HEK293 (cell line): ENCODE results near the gene STAT5B.

Source experiments
- CTCF ChIA-PET: fragments of 350-600 bp; formaldehyde crosslinking; extraction: SDS; loops from one replicate; lab custom pipeline; 2021; ENCODE audit warnings: antibody characterized with exemption; lab: Yijun Ruan, JAX
- POLR2A ChIA-PET: fragments of 300-600 bp; formaldehyde crosslinking; extraction: SDS; loops from one replicate; lab custom pipeline; 2020; ENCODE audit warnings: antibody characterized with exemption, inconsistent platforms; lab: Yijun Ruan, JAX
- H3K27ac ChIP-seq: fragments of 200-500 bp; sonication (Bioruptor generic); 2 replicates; pipeline ENCODE4 v1.5.1; 2014; ENCODE audit warnings: low read depth, low read length, control low read depth, inconsistent platforms; ENCODE audit errors: extremely low read depth
- H3K36me3 ChIP-seq, 2 experiments: fragments of 200-500 bp in 1 of 2; sonication (Bioruptor generic) in 1 of 2; 1 replicate in 1 of 2; 2 replicates in 1 of 2; pipeline ENCODE4 v1.5.1; 2014 to 2017; ENCODE audit warnings: inconsistent platforms in 2 of 2, low read length in 2 of 2; ENCODE audit not compliant: control insufficient read depth in 2 of 2, insufficient read depth in 1 of 2
- H3K4me1 ChIP-seq: fragments of 200-500 bp; sonication (Bioruptor generic); 2 replicates; pipeline ENCODE4 v1.5.1; 2014; ENCODE audit warnings: mild to moderate bottlenecking, low read length, inconsistent platforms; ENCODE audit not compliant: control insufficient read depth, insufficient read depth
- H3K4me3 ChIP-seq: 2 replicates; pipeline ENCODE4 v1.5.1; 2011; ENCODE audit warnings: low read depth, mild to moderate bottlenecking, control low read depth, low read length, moderate library complexity
- H3K9me3 ChIP-seq: fragments of 200-500 bp; sonication (Bioruptor generic); 2 replicates; pipeline ENCODE4 v1.5.1; 2014; ENCODE audit warnings: low read depth, low read length, inconsistent platforms; ENCODE audit not compliant: control insufficient read depth, insufficient read depth
- GLIS2 ChIP-seq: fragments of 450-650 bp; formaldehyde crosslinking; IDR thresholded peaks from 2 replicates; pipeline ENCODE4 v1.5.1; 2016; ENCODE audit warnings: missing biosample characterization, missing genetic modification characterization
- KLF16 ChIP-seq: fragments of 450-650 bp; formaldehyde crosslinking; IDR thresholded peaks from 2 replicates; pipeline ENCODE4 v1.5.1; 2017; ENCODE audit warnings: missing biosample characterization, missing genetic modification characterization
- MZF1 ChIP-seq: fragments of 450-650 bp; formaldehyde crosslinking; IDR thresholded peaks from 2 replicates; pipeline ENCODE4 v1.5.1; 2017; ENCODE audit warnings: missing biosample characterization, missing genetic modification characterization, borderline replicate concordance
- OSR2 ChIP-seq: fragments of 450-650 bp; formaldehyde crosslinking; IDR thresholded peaks from 2 replicates; pipeline ENCODE4 v1.5.1; 2016; ENCODE audit warnings: missing biosample characterization, missing genetic modification characterization
- SP7 ChIP-seq: fragments of 450-650 bp; formaldehyde crosslinking; IDR thresholded peaks from 2 replicates; pipeline ENCODE4 v1.5.1; 2016; ENCODE audit warnings: missing biosample characterization, missing genetic modification characterization
- ZNF10 ChIP-seq: fragments of 450-650 bp; formaldehyde crosslinking; IDR thresholded peaks from 2 replicates; pipeline ENCODE4 v1.5.1; 2017; ENCODE audit warnings: missing biosample characterization, missing genetic modification characterization
- ZNF133 ChIP-seq: fragments of 450-650 bp; formaldehyde crosslinking; IDR thresholded peaks from 2 replicates; pipeline ENCODE4 v1.5.1; 2016; ENCODE audit warnings: missing biosample characterization, missing genetic modification characterization
- ZNF148 ChIP-seq: fragments of 450-650 bp; formaldehyde crosslinking; IDR thresholded peaks from 2 replicates; pipeline ENCODE4 v1.5.0; 2017; ENCODE audit warnings: missing biosample characterization, missing genetic modification characterization, borderline replicate concordance
- ZNF223 ChIP-seq: fragments of 450-650 bp; formaldehyde crosslinking; IDR thresholded peaks from 2 replicates; pipeline ENCODE4 v1.5.1; 2016; ENCODE audit warnings: missing biosample characterization, missing genetic modification characterization
- ZNF26 ChIP-seq: fragments of 450-650 bp; formaldehyde crosslinking; IDR thresholded peaks from 2 replicates; pipeline ENCODE4 v1.5.1; 2016; ENCODE audit warnings: missing biosample characterization, missing genetic modification characterization
- ZNF266 ChIP-seq: fragments of 450-650 bp; formaldehyde crosslinking; IDR thresholded peaks from 2 replicates; pipeline ENCODE4 v1.5.1; 2016; ENCODE audit warnings: missing biosample characterization, missing genetic modification characterization, low read depth
- ZNF510 ChIP-seq: fragments of 450-650 bp; formaldehyde crosslinking; IDR thresholded peaks from 2 replicates; pipeline ENCODE4 v1.5.1; 2018; ENCODE audit warnings: mild to moderate bottlenecking, missing genetic modification characterization, missing biosample characterization; ENCODE audit not compliant: insufficient replicate concordance
- ZNF521 ChIP-seq: fragments of 450-650 bp; formaldehyde crosslinking; IDR thresholded peaks from 2 replicates; pipeline ENCODE4 v1.5.1; 2017; ENCODE audit warnings: missing biosample characterization, mild to moderate bottlenecking, missing genetic modification characterization
- ZNF639 ChIP-seq: fragments of 450-650 bp; formaldehyde crosslinking; IDR thresholded peaks from 2 replicates; pipeline ENCODE4 v1.5.1; 2016; ENCODE audit warnings: missing biosample characterization, missing genetic modification characterization
- ZNF660 ChIP-seq: fragments of 450-650 bp; IDR thresholded peaks from 2 replicates; pipeline ENCODE4 v1.5.1; 2018; ENCODE audit warnings: missing biosample characterization, mild to moderate bottlenecking, missing genetic modification characterization
- ZNF670 ChIP-seq: fragments of 450-650 bp; formaldehyde crosslinking; IDR thresholded peaks from 2 replicates; pipeline ENCODE4 v1.5.1; 2016; ENCODE audit warnings: missing biosample characterization, missing genetic modification characterization, low read depth
- ZXDB ChIP-seq: fragments of 450-650 bp; formaldehyde crosslinking; IDR thresholded peaks from 2 replicates; pipeline ENCODE4 v1.5.1; 2016; ENCODE audit warnings: missing biosample characterization, missing genetic modification characterization
- TF ChIP-seq, protein P1 (sequence below): fragments of 450-650 bp; formaldehyde crosslinking; IDR thresholded peaks from 2 replicates; pipeline ENCODE4 v1.5.1; 2016; ENCODE audit warnings: missing biosample characterization, missing genetic modification characterization, low read depth

The STAT5B gene

DNA sequence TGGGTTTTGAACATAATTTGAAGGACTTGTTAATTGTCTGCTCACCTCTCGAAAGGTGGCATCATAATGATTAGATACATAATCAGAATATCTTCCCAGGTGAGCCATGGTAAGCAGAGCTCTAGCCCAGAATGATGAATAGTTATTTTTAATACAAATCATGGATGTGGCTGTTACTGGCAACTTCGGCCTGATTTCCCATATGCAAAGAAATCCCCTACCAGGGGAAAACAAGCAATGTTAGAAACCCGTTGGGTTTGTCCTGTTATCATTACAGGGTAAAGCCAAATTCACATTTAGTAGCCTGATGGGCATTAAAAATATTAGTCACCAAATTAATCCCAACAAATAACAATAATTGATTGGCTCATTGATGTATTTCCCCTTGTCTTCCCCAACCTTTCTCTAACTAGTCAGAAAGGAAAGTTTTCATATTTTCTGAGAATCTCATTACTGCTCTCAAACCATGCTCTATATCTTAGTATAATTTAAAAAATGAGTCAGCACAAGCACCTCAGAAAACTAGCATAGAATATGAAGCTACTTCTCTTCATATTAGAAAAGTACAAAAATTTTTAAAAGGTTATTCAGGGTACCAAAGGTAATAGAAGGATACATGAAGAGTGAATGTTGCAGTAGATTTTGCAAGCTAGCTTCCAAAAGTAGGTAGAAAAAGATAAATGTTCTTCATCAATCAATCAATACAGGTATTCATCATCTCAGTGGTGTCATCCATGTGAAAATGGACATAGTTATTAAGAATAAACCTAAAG, 5.0 kb downstream of the STAT5B start:
- Histone ChIP-seq H3K4me1 (peaks cover 52% of the 10 kb centered on the region), H3K9me3 (no peaks in the 10 kb centered on the region), H3K27ac (no peak overlapping the region), H3K4me3 (no peak overlapping the region), H3K36me3 (no peaks in the 10 kb centered on the region)
- POLR2A ChIA-PET = no interaction called here
- CTCF ChIA-PET = interaction anchor here (0.6 to 3.1 kb wide), 4 partner anchors 20 to 49 kb away, joined by 3 to 10 read pairs (median 8); no protein-coding TSS in a partner anchor
- no peak for TF ChIP-seq SP7 (tag by site-specific recombination)
- no peak for TF ChIP-seq ZXDB
- TF ChIP-seq ZNF670 = no peak
- no peak for TF ChIP-seq ZNF510 (tag by site-specific recombination)
- TF ChIP-seq ZNF266 (tag by site-specific recombination) = no peak
- TF ChIP-seq ZNF133 = no peak
- TF ChIP-seq ZNF639 (tag by site-specific recombination) = no peak

GRCh38 chr17:42270596-42270995, 5.6 kb downstream of the STAT5B start:
- H3K36me3 ChIP-seq = no peaks in the 10 kb centered on the region
- TF ChIP-seq MZF1 (tag by site-specific recombination) (peak; percentile 92; the same call in 1 of the 2 replicates), ZNF660 (no peak), ZNF10 (tag by site-specific recombination) (0 out of 2 replicates have a peak, but pooled peaks have one; percentile 29), OSR2 (tag by site-specific recombination) (no peak), ZNF223 (tag by site-specific recombination) (no peak), ZNF148 (tag by site-specific recombination) (no peak), KLF16 (tag by site-specific recombination) (no peak), ZNF26 (tag by site-specific recombination) (no peak), ZNF521 (tag by site-specific recombination) (no peak), GLIS2 (tag by site-specific recombination) (no peak)
- TF ChIP-seq, protein P1, sequence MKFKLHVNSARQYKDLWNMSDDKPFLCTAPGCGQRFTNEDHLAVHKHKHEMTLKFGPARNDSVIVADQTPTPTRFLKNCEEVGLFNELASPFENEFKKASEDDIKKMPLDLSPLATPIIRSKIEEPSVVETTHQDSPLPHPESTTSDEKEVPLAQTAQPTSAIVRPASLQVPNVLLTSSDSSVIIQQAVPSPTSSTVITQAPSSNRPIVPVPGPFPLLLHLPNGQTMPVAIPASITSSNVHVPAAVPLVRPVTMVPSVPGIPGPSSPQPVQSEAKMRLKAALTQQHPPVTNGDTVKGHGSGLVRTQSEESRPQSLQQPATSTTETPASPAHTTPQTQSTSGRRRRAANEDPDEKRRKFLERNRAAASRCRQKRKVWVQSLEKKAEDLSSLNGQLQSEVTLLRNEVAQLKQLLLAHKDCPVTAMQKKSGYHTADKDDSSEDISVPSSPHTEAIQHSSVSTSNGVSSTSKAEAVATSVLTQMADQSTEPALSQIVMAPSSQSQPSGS (tag by site-specific recombination) = peak; percentile 52; the same call in 1 of the 2 replicates
- no peaks in the 10 kb centered on the region for H3K9me3 ChIP-seq
- CTCF ChIA-PET = interaction anchor here (0.6 to 2.7 kb wide), 3 partner anchors 20 to 48 kb away, joined by 3 to 10 read pairs (median 6); no protein-coding TSS in a partner anchor
- H3K4me3 ChIP-seq = no peak overlapping the region
- H3K4me1 ChIP-seq = peaks cover 52% of the 10 kb centered on the region
- POLR2A ChIA-PET = no interaction called here
- no peak overlapping the region for H3K27ac ChIP-seq
